HG02852 (cell line): ENCODE data around the gene MEF2A.
A peak's percentile ranks its signal among the peaks of the same experiment; 100 is the strongest.
"Not testable (repeated sequence)": the region's sequence is repeated elsewhere in the genome, so short reads cannot be mapped to it uniquely, and the experiment has no call there.

Experiments
- ATAC-seq: cut with Tn5 transposase; IDR thresholded peaks from one replicate; pipeline ENCODE4 v1.9.1; 2021; ENCODE audit warnings: mild to moderate bottlenecking, moderate library complexity; ENCODE audit not compliant: unreplicated experiment

MEF2A gene

GRCh38 chr15:99565299-99566156 is at the start of gene MEF2A:
MEF2A (plus strand) TSS chr15:99565984; CDS start chr15:99633120, 67,136 bp downstream.
- peak; percentile 58 for ATAC-seq

GRCh38 chr15:99518191-99518590 is 47.6 kb upstream of the MEF2A start:
- no peak for ATAC-seq

GRCh38 chr15:99519366-99519765 is 46.4 kb upstream of the MEF2A start:
- not testable (repeated sequence) for ATAC-seq

- no peak for ATAC-seq
Measured at GRCh38 chr15:99522288-99522687, 43.5 kb upstream of the MEF2A start.

GRCh38 chr15:99526176-99526575 is 39.6 kb upstream of the MEF2A start:
- ATAC-seq: no peak

- no peak for ATAC-seq
Measured at GRCh38 chr15:99526671-99527070, 39.1 kb upstream of the MEF2A start.

GRCh38 chr15:99536422-99537040 is 29.3 kb upstream of the MEF2A start:
- ATAC-seq: no peak

- ATAC-seq: no peak
Measured at GRCh38 chr15:99537344-99537743, 28.4 kb upstream of the MEF2A start.

GRCh38 chr15:99538261-99538660 is 27.5 kb upstream of the MEF2A start:
- ATAC-seq: no peak

GRCh38 chr15:99542828-99543227 is 23.0 kb upstream of the MEF2A start:
- ATAC-seq: no peak

- no peak for ATAC-seq
Measured at GRCh38 chr15:99545605-99546004, 20.2 kb upstream of the MEF2A start.

- no peak for ATAC-seq
Measured at GRCh38 chr15:99546441-99547100, 19.2 kb upstream of the MEF2A start.

- no peak for ATAC-seq
Measured at GRCh38 chr15:99547517-99547916, 18.3 kb upstream of the MEF2A start.

GRCh38 chr15:99550077-99550476 is 15.7 kb upstream of the MEF2A start:
- no peak for ATAC-seq

- no peak for ATAC-seq
Measured at GRCh38 chr15:99552111-99552510, 13.7 kb upstream of the MEF2A start.

- no peak for ATAC-seq
Measured at GRCh38 chr15:99554880-99555488, 10.8 kb upstream of the MEF2A start.

- ATAC-seq: no peak
Measured at GRCh38 chr15:99556011-99556410, 9.8 kb upstream of the MEF2A start.

- ATAC-seq: no peak
Measured at GRCh38 chr15:99556578-99556977, 9.2 kb upstream of the MEF2A start.

- no peak for ATAC-seq
Measured at GRCh38 chr15:99558084-99558483, 7.7 kb upstream of the MEF2A start.

- ATAC-seq: no peak
Measured at GRCh38 chr15:99558571-99558970, 7.2 kb upstream of the MEF2A start.

GRCh38 chr15:99561476-99562230 is 4.1 kb upstream of the MEF2A start:
- ATAC-seq: no peak
